SHP77 (cell line): ENCODE results near the gene AFAP1L2.

Source experiments
- DNase-seq, 2 experiments: peaks; one replicate each; lab custom pipeline; 2025; lab: John Stamatoyannopoulos, UW

Gene AFAP1L2

GRCh38 chr10:114271779-114272167 lies 132.5 kb downstream of the AFAP1L2 start:
- no peak for DNase-seq

GRCh38 chr10:114271075-114271778 lies 133.1 kb downstream of the AFAP1L2 start:
- no peak for DNase-seq

- peak in 1 of 2 experiments; percentile 8 for DNase-seq
These were observed 137.8 kb downstream of the AFAP1L2 start for GRCh38 chr10:114266521-114266920.

GRCh38 chr10:114265392-114266053 lies 138.8 kb downstream of the AFAP1L2 start:
- DNase-seq, result no peak

GRCh38 chr10:114262496-114262895 lies 141.8 kb downstream of the AFAP1L2 start:
- DNase-seq, result no peak

- no peak for DNase-seq
These were observed 143.2 kb downstream of the AFAP1L2 start for GRCh38 chr10:114261076-114261475.

GRCh38 chr10:114260366-114260765 lies 143.9 kb downstream of the AFAP1L2 start:
- no peak for DNase-seq

GRCh38 chr10:114259824-114260223 lies 144.5 kb downstream of the AFAP1L2 start:
- DNase-seq, result no peak

- DNase-seq, result no peak
These were observed 145.9 kb downstream of the AFAP1L2 start for GRCh38 chr10:114258274-114258840.

- no peak for DNase-seq
These were observed 146.8 kb downstream of the AFAP1L2 start for GRCh38 chr10:114257498-114257897.

GRCh38 chr10:114256822-114257221 lies 147.5 kb downstream of the AFAP1L2 start:
- no peak for DNase-seq

- no peak for DNase-seq
These were observed 148.1 kb downstream of the AFAP1L2 start for GRCh38 chr10:114256008-114256765.

GRCh38 chr10:114255227-114255626 lies 149.1 kb downstream of the AFAP1L2 start:
- no peak for DNase-seq

GRCh38 chr10:114252883-114253282 lies 151.4 kb downstream of the AFAP1L2 start:
- DNase-seq, result no peak

GRCh38 chr10:114252092-114252491 lies 152.2 kb downstream of the AFAP1L2 start:
- DNase-seq, result no peak

GRCh38 chr10:114250716-114251115 lies 153.6 kb downstream of the AFAP1L2 start:
- no peak for DNase-seq

GRCh38 chr10:114250236-114250635 lies 154.1 kb downstream of the AFAP1L2 start:
- DNase-seq, result no peak

GRCh38 chr10:114246679-114247305 lies 157.5 kb downstream of the AFAP1L2 start:
- DNase-seq, result no peak

- no peak for DNase-seq
These were observed 159.0 kb downstream of the AFAP1L2 start for GRCh38 chr10:114245121-114245791.
